Measurements from ENCODE around the gene DRC7.

DRC7 gene

DNA sequence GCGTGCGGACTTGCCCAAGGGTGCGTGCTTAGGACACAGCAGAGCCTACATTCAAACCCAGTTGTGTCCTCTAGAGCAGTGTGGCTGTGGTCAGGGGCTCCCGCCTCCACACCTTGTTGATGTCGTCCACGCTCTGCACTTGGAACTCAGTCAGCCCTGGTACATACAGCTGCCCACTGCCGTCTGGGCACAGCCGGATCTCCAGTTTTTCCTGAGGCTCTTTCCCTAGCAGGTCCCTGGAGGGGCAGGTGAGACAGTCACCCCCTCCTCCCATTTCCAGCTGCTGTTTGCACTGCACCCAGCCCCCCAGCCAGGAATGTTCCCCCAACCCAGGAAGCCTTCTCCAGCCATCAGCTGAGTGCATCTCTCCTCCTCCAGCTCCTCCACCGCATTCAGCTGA lies 66.7 kb downstream of the DRC7 start:
- no peak for TF ChIP-seq GATA3 (IDR thresholded peaks at IDR 0.05; ENCODE audit: low read depth, low read length)

DNA sequence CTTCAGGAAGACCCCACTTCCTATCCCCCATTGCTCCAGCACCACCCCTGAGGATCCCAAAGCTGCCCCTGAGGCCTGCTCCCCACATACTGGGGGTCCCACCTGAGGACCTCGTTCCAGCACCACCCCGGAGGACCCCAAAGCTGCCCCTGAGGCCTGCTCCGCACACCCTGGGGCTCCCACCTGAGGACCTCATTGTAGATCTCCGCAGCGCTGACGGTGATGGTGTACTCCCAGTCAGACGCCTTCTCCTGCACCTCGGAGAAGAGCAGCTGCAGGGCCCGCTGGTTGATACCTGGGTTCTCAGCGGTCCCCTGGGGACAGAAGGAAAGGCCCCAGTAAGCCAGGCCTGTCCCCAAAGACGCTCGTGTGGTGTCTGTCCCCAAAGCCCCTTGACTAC lies 67.4 kb downstream of the DRC7 start:
- TF ChIP-seq GATA2 (IDR thresholded peaks at IDR 0.05; ENCODE audit: low read depth, low read length): no peak
- no peak for TF ChIP-seq GATA3 (IDR thresholded peaks at IDR 0.05; ENCODE audit: low read depth, low read length)

DNA sequence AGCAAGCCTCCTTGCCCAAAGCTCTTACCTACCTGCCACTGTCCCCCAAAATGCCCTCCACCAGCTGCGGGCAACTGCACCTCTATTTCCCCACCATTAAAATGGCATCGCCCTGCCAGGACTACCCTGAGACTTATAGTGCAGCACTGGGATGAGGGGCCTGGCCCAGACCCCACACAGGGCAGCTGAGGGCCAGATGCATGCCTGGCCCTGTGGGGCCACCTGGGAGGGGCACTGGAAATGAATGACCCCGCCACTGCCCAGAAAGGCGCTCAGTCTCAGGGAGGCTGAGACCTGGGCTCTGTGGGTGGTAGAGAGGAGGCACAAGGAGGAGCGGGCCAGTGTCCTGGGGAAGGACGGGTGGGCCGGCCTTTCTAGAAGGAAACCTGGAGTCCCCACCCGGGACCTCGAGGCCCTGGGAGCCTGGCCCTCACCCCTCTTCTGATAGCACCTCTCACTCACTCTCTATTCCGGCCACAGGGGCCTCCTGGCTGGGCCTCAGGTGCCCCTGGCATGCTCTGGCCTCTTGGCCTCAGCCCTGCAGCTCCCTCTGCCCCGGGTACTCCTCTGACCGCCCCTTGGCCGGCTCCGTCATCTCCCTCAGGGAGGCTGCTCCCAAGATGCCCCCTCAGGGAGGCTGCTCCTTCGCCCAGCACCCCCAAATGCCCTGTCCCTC lies 67.9 kb downstream of the DRC7 start:
- TF ChIP-seq GATA3 (IDR thresholded peaks at IDR 0.05; ENCODE audit: low read depth, low read length) (no peak), GATA2 (IDR thresholded peaks at IDR 0.05; ENCODE audit: low read depth, low read length) (no peak)

DNA sequence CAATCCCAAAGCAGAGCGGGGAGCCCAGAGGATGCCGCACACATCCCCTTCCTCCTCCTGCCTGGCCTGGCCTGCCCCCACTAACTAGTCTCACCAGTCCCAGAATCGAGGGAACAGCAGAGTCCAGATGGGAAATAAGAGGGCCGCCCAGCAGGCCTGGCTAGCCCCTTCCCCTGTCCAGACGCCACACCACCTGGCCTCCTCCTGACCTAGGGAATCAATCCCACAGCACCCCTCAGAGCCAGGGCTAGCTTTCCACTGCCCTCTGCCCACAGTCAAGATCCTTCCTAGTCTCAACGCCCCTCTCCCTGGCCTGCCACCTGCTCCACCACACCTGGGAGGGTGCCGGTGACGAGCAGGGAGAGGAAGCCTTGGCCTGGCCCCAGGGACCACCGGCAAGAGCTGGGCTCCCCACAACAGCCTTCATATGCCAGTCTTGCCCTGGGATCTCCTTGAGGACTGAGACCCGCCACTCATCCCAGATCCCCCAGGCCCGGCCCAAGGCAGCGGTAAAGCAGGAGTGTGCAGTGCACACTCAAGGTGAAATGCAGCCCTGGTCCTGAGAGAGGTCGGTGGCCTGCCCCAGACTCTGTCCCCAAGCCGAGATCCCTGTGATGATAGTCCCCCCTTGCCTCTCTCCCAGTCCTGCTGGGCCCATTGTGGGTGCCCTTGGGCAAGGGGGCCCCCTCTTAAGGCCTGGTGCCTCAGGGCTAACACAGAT lies 68.8 kb downstream of the DRC7 start:
- TF ChIP-seq GATA3 (IDR thresholded peaks at IDR 0.05; ENCODE audit: low read depth, low read length): no peak
- no peak for TF ChIP-seq GATA2 (IDR thresholded peaks at IDR 0.05; ENCODE audit: low read depth, low read length)

DNA sequence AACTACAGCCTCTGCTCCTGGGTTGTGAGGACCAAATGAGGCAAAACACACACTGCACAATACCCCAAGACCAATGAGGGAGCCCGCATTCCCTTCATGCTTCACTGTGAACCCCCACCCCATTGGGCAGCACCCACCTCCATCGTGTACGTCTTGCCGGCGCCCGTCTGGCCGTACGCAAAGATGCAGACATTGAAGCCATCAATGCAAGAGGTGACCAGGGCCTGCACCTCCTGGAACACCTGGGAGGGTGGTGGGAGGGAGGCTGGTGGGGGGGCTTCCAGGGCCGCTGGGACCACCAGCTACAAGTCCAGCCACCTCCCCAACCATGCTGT lies 69.4 kb downstream of the DRC7 start:
- TF ChIP-seq GATA3 (IDR thresholded peaks at IDR 0.05; ENCODE audit: low read depth, low read length) (no peak), GATA2 (IDR thresholded peaks at IDR 0.05; ENCODE audit: low read depth, low read length) (no peak)

DNA sequence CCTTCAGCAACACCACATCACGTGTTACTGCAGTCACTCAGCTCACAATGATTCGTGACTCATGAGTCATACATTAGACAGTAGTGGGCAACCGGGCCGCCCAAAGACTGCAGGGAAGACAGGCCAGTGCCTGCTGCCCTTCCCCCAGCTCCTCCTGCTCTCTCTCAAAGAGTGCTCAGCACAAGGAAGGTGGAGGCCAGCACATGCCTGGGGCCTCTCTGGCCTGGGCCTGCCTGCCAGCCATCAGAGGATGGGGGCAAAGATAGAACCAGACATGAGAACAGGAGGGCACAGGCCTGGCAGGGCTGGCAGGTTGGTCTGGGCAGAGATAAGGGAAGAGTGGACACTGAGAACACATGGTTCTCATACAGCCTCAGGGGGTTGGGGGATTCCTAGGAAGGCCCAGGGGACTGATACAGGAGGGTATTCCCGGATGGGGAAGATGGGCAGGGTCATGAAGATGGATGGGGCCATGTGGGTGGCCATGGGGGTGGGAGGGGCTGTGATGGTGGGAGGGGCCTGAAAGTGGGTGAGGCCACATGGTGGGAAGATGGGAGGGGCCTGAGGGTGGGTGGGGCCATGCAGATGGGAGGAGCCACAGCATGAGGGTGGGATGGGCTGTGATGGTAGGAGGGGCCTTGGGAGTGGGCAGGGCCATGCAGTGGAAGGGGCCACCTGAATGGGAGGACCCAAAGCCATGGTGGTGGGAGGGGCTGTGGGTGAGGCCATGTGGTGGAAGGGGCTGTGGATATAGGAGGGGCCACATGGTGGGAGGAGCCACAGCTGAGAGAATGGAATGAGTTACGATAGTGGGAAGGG lies 69.9 kb downstream of the DRC7 start:
- TF ChIP-seq GATA3 (IDR thresholded peaks at IDR 0.05; ENCODE audit: low read depth, low read length) (no peak), GATA2 (IDR thresholded peaks at IDR 0.05; ENCODE audit: low read depth, low read length) (peak; percentile 83)

DNA sequence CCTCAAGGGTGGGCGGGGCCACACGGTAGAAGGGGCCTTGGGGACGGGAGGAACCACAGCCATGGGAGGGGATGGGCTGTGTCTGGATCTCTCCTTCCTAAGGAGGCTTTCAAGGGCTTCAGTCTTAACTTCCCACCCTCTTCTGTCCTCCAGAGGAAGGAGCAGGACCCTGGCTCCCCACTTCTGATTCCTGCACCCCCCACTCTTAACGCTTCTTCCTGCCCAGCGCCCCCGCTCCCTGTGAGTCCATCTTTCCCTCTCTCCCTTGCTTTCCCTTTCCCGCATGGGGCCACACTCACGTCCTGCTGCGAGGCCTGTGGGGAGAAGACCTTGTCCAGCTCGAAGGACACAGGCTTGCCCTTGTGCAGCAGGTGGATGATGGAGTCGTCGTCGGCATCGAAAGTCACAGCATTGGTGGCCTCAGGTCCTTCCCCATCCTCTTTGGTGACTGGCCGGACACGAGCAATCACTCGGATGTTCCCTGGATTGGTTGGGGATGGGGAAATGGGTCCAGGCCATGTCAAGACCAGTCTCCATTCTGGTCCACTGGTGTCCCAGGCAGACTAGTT lies 70.6 kb downstream of the DRC7 start:
- TF ChIP-seq GATA2 (IDR thresholded peaks at IDR 0.05; ENCODE audit: low read depth, low read length) (no peak), GATA3 (IDR thresholded peaks at IDR 0.05; ENCODE audit: low read depth, low read length) (no peak)

DNA sequence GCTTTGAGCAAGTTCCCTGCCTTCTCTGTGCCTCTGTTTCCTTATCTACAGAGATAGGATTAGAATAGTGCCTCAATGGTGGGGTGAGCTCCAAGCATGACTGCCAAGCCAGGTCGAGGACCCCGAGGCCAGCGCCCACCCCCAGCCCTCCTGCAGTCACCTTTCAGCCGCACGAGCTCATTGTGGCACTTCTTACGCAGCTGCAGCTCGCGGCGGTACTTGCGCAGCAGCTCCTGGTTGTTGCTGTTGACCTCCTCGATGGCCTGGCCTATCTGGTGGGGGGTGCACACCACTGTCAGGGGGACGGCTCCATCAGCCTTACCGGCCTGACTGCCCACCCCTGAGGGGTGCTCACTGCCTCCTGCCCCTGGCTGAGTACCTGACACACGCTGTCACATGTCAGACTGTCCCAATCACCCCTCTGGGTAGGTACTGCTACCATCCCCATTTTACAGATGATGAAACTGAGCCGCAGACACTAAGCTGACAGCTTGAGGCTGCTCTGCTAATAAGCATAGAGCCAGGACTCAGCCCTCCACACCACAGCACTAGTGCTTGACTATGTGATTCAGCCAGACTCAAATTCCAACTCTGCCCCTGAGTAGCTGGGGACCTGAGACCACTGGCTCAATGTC lies 72.2 kb downstream of the DRC7 start:
- TF ChIP-seq GATA3 (IDR thresholded peaks at IDR 0.05; ENCODE audit: low read depth, low read length) (no peak), GATA2 (IDR thresholded peaks at IDR 0.05; ENCODE audit: low read depth, low read length) (no peak)

DNA sequence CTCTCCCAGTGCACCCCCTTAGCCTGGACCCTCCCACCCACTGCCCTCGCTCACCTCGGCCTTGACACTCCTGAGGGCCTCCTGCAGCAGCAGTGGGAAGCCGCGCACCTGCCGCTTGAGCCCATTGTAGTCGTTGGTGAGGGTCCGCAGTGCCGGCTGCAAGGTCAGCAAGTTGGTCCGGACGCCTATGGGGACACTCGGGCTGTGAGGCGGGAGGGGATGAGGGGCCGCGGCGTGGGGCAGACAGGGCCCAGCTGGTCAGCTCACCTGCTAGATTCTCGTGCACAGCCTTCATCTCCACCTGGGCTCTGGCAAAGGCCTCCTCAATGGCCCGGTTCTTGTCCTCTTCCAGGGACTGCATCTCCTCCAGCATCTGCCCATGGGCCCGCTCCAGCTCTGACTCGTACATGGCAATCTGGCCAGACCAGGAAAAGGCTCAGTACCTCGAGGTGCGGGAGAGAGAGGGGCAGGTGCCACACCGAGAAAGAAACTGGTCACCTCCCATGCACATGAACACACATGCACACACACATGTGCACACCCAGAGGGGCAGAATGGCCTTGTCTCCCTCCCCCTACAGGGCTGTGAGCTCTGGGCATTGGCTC lies 75.0 kb downstream of the DRC7 start:
- TF ChIP-seq GATA3 (IDR thresholded peaks at IDR 0.05; ENCODE audit: low read depth, low read length): no peak
- no peak for TF ChIP-seq GATA2 (IDR thresholded peaks at IDR 0.05; ENCODE audit: low read depth, low read length)

DNA sequence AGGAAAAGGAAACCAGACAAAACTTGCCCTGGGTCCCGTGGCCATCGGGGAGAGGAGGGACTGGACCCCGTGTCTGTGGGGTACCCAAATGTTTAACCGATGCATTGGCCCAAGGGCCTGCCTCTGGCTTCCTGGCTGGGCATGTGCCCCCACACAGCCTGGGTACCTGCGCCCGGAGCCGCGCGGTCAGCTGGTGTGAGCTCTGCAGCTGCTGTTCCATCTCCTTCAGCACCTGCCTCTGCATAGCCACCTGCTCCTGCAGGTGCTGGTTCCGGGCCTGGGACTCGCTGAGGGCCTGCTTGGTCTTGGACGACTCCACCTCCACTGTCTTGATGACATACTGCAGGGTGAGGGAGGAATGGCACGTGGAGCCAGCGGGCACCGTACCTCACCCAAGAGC lies 75.8 kb downstream of the DRC7 start:
- TF ChIP-seq GATA3 (IDR thresholded peaks at IDR 0.05; ENCODE audit: low read depth, low read length): no peak
- no peak for TF ChIP-seq GATA2 (IDR thresholded peaks at IDR 0.05; ENCODE audit: low read depth, low read length)

DNA sequence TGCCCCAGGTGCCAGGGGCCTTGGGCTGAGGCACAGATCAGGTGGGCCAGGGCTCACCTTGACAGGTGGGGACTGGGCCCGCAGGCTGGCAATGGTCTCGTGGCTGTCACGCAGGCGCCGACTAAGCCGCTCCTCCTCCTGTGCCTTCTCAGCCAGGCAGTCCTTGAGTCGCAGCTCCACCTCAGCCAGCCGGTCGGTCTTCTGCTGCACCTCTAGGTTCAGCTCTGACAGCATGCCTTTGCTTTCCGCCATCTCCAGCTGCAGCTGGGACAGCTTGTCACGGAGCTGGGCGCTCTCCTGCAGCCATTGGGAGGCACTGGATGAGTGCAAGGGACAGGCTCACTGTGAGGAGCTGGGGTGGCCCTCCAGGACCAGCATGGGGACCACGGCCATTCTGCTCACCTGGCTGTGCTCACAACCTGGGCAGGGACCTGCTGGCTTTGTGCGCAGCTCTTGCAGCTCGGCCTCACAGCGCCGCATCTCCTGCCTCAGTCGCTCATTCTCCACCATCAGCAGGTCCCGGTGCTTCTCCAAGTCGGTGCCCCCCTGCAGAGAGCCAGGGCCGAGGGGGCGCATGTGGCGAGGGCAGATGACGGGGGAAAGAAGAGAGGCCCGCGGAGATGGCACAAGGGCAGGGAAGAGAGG lies 76.7 kb downstream of the DRC7 start:
- TF ChIP-seq GATA3 (IDR thresholded peaks at IDR 0.05; ENCODE audit: low read depth, low read length) (no peak), GATA2 (IDR thresholded peaks at IDR 0.05; ENCODE audit: low read depth, low read length) (no peak)

DNA sequence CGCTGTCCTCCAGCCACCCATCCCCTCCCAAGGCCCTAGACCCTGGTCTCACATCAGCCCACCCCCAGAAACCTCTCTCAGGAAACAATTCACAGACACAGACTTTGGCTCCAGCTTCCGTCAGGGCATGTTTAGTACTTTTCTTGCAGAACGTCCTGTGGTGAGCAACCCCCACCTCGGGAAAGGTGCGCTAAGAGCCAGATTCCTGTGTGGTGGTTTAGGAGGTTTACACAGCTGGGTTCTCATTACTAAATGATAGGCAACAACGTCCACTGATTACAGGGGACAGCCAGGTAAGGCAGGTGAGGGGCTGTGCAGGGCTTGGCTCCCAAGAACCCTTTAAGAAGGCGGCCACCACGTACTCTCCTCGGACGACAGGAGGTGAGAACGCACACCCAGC lies 78.4 kb downstream of the DRC7 start:
- no peak for TF ChIP-seq GATA3 (IDR thresholded peaks at IDR 0.05; ENCODE audit: low read depth, low read length)
- no peak for TF ChIP-seq GATA2 (IDR thresholded peaks at IDR 0.05; ENCODE audit: low read depth, low read length)

DNA sequence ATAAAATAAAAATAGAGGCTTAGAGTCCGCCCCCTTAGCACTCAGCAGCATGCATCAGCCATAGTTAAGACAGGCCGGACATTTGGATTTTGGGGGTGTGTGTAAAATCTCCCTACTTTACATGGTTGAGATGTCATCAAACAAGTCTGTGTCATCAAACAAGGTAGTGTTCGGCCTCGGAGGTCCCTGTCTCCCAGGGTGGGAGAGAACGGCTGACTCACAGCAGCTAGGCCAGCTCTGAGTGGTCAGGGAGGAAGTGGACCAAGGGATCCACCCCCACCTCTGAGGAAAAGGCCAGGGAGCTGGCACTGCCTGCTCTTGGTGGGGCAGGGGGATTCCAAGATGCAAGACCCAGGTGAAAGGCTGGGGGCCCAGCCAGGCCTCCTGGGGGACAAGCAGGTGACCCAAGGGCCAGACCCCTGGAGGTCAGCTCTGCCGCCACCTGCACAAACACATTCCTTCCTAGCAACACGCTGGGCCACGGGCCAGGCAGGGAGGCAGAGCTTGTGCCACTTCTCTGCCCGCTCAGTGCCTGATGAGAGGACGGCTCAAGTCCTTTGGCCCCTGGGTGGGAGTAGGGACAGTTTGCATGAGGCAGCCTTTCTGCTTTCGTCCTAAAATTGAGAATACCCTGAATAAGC lies 79.2 kb downstream of the DRC7 start:
- TF ChIP-seq GATA3 (IDR thresholded peaks at IDR 0.05; ENCODE audit: low read depth, low read length) (no peak), GATA2 (IDR thresholded peaks at IDR 0.05; ENCODE audit: low read depth, low read length) (no peak)

All from SH-SY5Y (cell line).